ENCODE results near the gene ASB16.
"Not testable (repeated sequence)": the region's sequence is repeated elsewhere in the genome, so short reads cannot be mapped to it uniquely, and the experiment has no call there.

The ASB16 gene, protein sequence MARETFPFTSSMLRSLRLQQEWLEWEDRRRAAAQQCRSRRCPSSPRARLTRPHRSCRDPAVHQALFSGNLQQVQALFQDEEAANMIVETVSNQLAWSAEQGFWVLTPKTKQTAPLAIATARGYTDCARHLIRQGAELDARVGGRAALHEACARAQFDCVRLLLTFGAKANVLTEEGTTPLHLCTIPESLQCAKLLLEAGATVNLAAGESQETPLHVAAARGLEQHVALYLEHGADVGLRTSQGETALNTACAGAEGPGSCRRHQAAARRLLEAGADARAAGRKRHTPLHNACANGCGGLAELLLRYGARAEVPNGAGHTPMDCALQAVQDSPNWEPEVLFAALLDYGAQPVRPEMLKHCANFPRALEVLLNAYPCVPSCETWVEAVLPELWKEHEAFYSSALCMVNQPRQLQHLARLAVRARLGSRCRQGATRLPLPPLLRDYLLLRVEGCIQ

GRCh38 chr17:44170499-44171201 is at the start of gene ASB16:
ASB16 (plus strand) TSS chr17:44170704; CDS start chr17:44170790, 86 bp downstream.
- Histone ChIP-seq H3K36me3 (ENCODE audit: control insufficient read depth, insufficient read depth, low read length) (no peaks in the 10 kb centered on the region), H3K4me1 (ENCODE audit: control insufficient read depth, insufficient read depth, low read length) (peaks cover 17% of the 10 kb centered on the region), H3K4me3 (ENCODE audit: low read length) (no peak within 1 kb of the TSS), H3K9me3 (ENCODE audit: control insufficient read depth, low read length) (no peaks in the 10 kb centered on the region), H3K27me3 (ENCODE audit: control insufficient read depth, insufficient read depth, low read length) (peaks cover 12% of the 10 kb centered on the region), H3K9ac (ENCODE audit: low read length) (no peak within 1 kb of the TSS)

GRCh38 chr17:44120851-44121605 is 49.5 kb upstream of the ASB16 start:
- no peak overlapping the region for H3K9ac ChIP-seq (ENCODE audit: low read length)

GRCh38 chr17:44121997-44122815 is 48.3 kb upstream of the ASB16 start:
- no peaks in the 10 kb centered on the region for H3K9me3 ChIP-seq (ENCODE audit: control insufficient read depth, low read length)
- H3K4me1 ChIP-seq (ENCODE audit: control insufficient read depth, insufficient read depth, low read length): peaks cover 16% of the 10 kb centered on the region
- peaks cover 6% of the 10 kb centered on the region for H3K27me3 ChIP-seq (ENCODE audit: control insufficient read depth, insufficient read depth, low read length)
- peak overlapping the region; percentile 77 for H3K9ac ChIP-seq (ENCODE audit: low read length)
- H3K4me3 ChIP-seq (ENCODE audit: low read length): peak overlapping the region; percentile 38
- no peaks in the 10 kb centered on the region for H3K36me3 ChIP-seq (ENCODE audit: control insufficient read depth, insufficient read depth, low read length)

More at GRCh38 chr17:44120851-44121605, 49.5 kb upstream of the ASB16 start:
- H3K36me3 ChIP-seq (ENCODE audit: control insufficient read depth, insufficient read depth, low read length): no peaks in the 10 kb centered on the region
- H3K9me3 ChIP-seq (ENCODE audit: control insufficient read depth, low read length): no peaks in the 10 kb centered on the region
- H3K4me3 ChIP-seq (ENCODE audit: low read length): no peak overlapping the region
- H3K27me3 ChIP-seq (ENCODE audit: control insufficient read depth, insufficient read depth, low read length): peaks cover 6% of the 10 kb centered on the region
- peaks cover 16% of the 10 kb centered on the region for H3K4me1 ChIP-seq (ENCODE audit: control insufficient read depth, insufficient read depth, low read length)

DNA sequence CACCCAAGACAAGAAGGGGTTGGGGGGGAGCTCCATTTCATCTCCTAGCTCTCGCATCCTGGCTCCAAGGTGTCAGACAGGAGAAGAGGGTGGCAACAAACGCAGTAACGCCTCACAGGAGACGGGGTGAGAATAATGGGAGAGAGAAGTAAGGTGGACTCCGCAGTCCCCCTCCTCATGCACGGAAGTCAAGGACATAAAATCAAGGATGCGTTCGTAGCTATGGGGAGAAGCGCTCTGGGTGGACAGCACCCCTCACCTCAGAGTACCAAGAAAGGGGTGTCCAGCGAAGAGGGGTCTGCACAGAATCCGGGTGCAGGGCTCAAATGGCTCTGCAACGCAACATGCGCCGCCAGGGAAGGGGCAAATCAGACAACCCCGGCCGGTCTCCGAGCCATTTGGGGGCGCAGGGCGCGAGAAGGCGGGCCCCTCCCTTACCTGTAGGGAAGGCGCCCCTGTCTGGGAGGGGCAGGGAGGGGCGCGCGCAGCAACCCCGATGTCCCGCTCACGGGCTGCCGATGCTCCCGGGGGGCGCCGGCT is 47.6 kb upstream of the ASB16 start:
- Histone ChIP-seq H3K4me3 (ENCODE audit: low read length) (peak overlapping the region; percentile 38), H3K9ac (ENCODE audit: low read length) (peak overlapping the region; percentile 77), H3K27me3 (ENCODE audit: control insufficient read depth, insufficient read depth, low read length) (peaks cover 6% of the 10 kb centered on the region), H3K4me1 (ENCODE audit: control insufficient read depth, insufficient read depth, low read length) (peaks cover 16% of the 10 kb centered on the region), H3K9me3 (ENCODE audit: control insufficient read depth, low read length) (no peaks in the 10 kb centered on the region), H3K36me3 (ENCODE audit: control insufficient read depth, insufficient read depth, low read length) (no peaks in the 10 kb centered on the region)

- Histone ChIP-seq H3K9me3 (ENCODE audit: control insufficient read depth, low read length) (no peaks in the 10 kb centered on the region), H3K36me3 (ENCODE audit: control insufficient read depth, insufficient read depth, low read length) (no peaks in the 10 kb centered on the region), H3K27me3 (ENCODE audit: control insufficient read depth, insufficient read depth, low read length) (peaks cover 6% of the 10 kb centered on the region), H3K4me3 (ENCODE audit: low read length) (peak within 1 kb of the TSS; percentile 57), H3K9ac (ENCODE audit: low read length) (peak within 1 kb of the TSS; percentile 85), H3K4me1 (ENCODE audit: control insufficient read depth, insufficient read depth, low read length) (peaks cover 16% of the 10 kb centered on the region)
These were observed 47.0 kb upstream of the ASB16 start, which contains the start of gene HDAC5 for GRCh38 chr17:44123356-44124117. HDAC5 (minus strand) TSS chr17:44123641; CDS start chr17:44117515, 6,126 bp downstream.

- Histone ChIP-seq H3K4me3 (ENCODE audit: low read length) (peak overlapping the region; percentile 57), H3K27me3 (ENCODE audit: control insufficient read depth, insufficient read depth, low read length) (peaks cover 6% of the 10 kb centered on the region), H3K36me3 (ENCODE audit: control insufficient read depth, insufficient read depth, low read length) (no peaks in the 10 kb centered on the region), H3K4me1 (ENCODE audit: control insufficient read depth, insufficient read depth, low read length) (peaks cover 16% of the 10 kb centered on the region), H3K9ac (ENCODE audit: low read length) (peak overlapping the region; percentile 85), H3K9me3 (ENCODE audit: control insufficient read depth, low read length) (no peaks in the 10 kb centered on the region)
These were observed 46.4 kb upstream of the ASB16 start for GRCh38 chr17:44124118-44124438.

DNA sequence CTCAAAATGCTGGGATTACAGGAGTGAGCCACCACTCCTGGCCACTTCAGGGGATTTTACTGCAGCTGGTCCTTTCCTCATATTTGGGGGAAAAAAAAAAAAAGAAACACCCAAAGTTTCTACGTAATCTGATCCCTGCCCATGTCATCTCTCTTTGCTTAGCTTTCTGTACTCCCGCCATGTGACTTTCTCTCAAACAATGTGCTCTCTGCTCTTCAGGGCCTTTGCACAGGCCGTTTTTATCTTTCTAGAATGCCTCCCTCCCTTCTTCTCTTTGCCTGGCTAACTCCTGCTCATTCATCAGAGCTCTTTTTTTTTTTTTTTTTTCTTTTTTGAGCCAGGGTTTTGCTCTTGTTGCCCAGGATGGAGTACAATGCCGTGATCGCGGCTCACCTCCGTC is 42.1 kb upstream of the ASB16 start:
- no peaks in the 10 kb centered on the region for H3K27me3 ChIP-seq (ENCODE audit: control insufficient read depth, insufficient read depth, low read length)
- H3K9me3 ChIP-seq (ENCODE audit: control insufficient read depth, low read length): no peaks in the 10 kb centered on the region
- H3K4me3 ChIP-seq (ENCODE audit: low read length): no peak overlapping the region
- no peaks in the 10 kb centered on the region for H3K36me3 ChIP-seq (ENCODE audit: control insufficient read depth, insufficient read depth, low read length)
- H3K4me1 ChIP-seq (ENCODE audit: control insufficient read depth, insufficient read depth, low read length): no peaks in the 10 kb centered on the region
- H3K9ac ChIP-seq (ENCODE audit: low read length): no peak overlapping the region

DNA sequence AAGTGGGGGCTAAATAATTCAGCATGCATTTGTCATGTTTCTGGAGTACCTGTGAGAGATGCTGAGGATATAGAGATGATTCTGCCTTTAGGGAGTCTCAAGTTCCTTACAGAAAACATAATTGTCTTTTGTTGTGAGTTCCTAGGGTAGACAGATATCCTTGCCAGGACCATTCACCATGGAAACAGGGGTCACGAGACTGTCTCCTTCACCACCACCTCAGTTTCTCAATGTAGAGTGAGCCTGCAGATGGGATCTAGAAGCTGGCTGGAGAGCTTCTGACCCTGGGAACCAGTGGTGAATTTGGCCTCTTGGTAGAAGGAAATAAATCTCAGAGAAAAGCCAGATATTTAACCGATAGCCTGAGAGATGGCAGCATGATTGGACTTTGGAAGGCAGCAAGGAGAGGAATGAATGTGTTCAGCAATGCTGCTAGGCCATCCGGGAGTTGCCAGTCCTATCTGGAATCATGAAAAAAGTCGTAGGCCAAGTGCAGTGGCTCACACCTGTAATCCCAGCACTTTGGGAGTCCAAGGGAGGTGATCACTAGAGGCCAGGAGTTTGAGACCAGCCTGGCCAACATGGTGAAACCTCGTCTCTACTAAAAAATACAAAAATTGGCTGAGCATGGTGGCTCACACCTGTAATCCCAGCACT is 39.7 kb upstream of the ASB16 start:
- H3K27me3 ChIP-seq (ENCODE audit: control insufficient read depth, insufficient read depth, low read length): no peaks in the 10 kb centered on the region
- no peaks in the 10 kb centered on the region for H3K9me3 ChIP-seq (ENCODE audit: control insufficient read depth, low read length)
- no peak overlapping the region for H3K9ac ChIP-seq (ENCODE audit: low read length)
- H3K36me3 ChIP-seq (ENCODE audit: control insufficient read depth, insufficient read depth, low read length): no peaks in the 10 kb centered on the region
- H3K4me1 ChIP-seq (ENCODE audit: control insufficient read depth, insufficient read depth, low read length): no peaks in the 10 kb centered on the region
- H3K4me3 ChIP-seq (ENCODE audit: low read length): no peak overlapping the region

DNA sequence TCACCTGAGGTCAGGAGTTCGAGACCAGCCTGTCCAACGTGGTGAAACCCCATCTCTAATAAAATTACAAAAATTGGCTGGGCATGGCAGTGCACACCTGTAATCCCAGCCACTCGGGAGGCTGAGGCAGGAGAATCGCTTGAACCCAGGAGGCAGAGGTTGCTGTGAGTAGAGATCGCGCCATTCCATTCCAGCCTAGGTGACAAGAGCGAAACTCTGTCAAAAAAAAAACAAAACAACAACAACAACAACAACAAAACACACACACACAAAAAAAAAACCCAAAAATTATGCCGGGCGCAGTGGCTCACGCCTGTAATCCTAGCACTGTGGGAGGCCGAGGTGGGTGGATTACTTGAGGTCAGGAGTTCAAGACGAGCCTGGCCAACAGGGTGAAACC is 39.1 kb upstream of the ASB16 start:
- not testable (repeated sequence) for H3K9me3 ChIP-seq (ENCODE audit: control insufficient read depth, low read length); H3K36me3 ChIP-seq (ENCODE audit: control insufficient read depth, insufficient read depth, low read length); H3K4me1 ChIP-seq (ENCODE audit: control insufficient read depth, insufficient read depth, low read length)

DNA sequence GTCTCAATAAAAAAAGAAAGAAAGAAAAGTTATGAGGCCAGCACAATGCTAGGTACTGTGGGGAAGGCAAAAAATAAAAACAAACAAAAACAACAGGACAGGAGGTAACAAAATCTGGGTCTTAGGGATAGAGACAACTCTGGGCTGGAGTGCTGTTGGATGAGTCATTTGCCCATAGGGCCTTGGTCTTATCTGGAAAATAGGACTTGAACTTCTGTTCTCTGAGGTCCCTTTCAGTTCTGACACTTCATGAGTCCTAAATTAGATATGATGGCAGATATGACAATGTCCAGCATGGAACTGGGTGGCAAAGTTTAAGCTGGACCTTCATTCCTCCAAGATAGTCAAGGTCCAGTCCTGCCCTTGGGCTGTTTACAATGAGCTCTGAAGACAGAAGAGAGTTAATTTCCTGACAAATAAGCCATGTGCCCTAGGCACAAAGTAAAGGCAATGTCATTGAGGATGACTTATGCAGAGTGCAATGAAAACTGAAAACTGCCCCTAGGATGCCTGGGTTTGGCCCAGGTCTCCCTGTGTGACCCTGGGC is 38.2 kb upstream of the ASB16 start:
- H3K4me3 ChIP-seq (ENCODE audit: low read length): no peak overlapping the region
- H3K9me3 ChIP-seq (ENCODE audit: control insufficient read depth, low read length): no peaks in the 10 kb centered on the region
- no peaks in the 10 kb centered on the region for H3K4me1 ChIP-seq (ENCODE audit: control insufficient read depth, insufficient read depth, low read length)
- H3K9ac ChIP-seq (ENCODE audit: low read length): no peak overlapping the region
- no peaks in the 10 kb centered on the region for H3K36me3 ChIP-seq (ENCODE audit: control insufficient read depth, insufficient read depth, low read length)
- no peaks in the 10 kb centered on the region for H3K27me3 ChIP-seq (ENCODE audit: control insufficient read depth, insufficient read depth, low read length)

More for the DNA sequence above, 39.1 kb upstream of the ASB16 start:
- H3K27me3 ChIP-seq (ENCODE audit: control insufficient read depth, insufficient read depth, low read length); H3K9ac ChIP-seq (ENCODE audit: low read length); H3K4me3 ChIP-seq (ENCODE audit: low read length): not testable (repeated sequence)
